ENCODE data around the gene ANKRD37. TPM values are rescaled to one million over a fixed set of nuclear protein-coding genes. Genes with fewer than 3 reads are reported as not detected.

Gene ANKRD37
- total and polyA plus RNA-seq, 2 of the 8 experiments (the other 6 are each of a cell fraction or from before 2014, with no cell fraction given) = 2.8 to 3.4 TPM

- no peak for TF ChIP-seq RNF2 (IDR thresholded peaks at IDR 0.05; ENCODE audit: borderline replicate concordance, low read depth, low read length, missing control alignments, poor library complexity, severe bottlenecking)
- TF ChIP-seq ATF2 (IDR thresholded peaks at IDR 0.05; ENCODE audit: low read length) = peak; percentile 88
- TF ChIP-seq TEAD4 (IDR thresholded peaks at IDR 0.05; ENCODE audit: low read depth, low read length) = no peak
- TF ChIP-seq SIX5 (IDR thresholded peaks at IDR 0.05; ENCODE audit: low read depth, low read length) = peak; percentile 98
- no peak for TF ChIP-seq TBP (IDR thresholded peaks at IDR 0.05; ENCODE audit: low read depth, low read length)
- TF ChIP-seq CREB1 (IDR thresholded peaks at IDR 0.05) = peak; percentile 98
- TF ChIP-seq JUND (IDR thresholded peaks at IDR 0.05; ENCODE audit: low read length) = peak; percentile 99
- TF ChIP-seq SRF (IDR thresholded peaks at IDR 0.05; ENCODE audit: low read depth, low read length) = no peak
- TF ChIP-seq SP4 (IDR thresholded peaks at IDR 0.05; ENCODE audit: low read length) = peak; percentile 63; the same call in 1 of the 2 replicates
- 0 out of 2 replicates have a peak, but pooled peaks have one; percentile 66 for TF ChIP-seq TCF12 (IDR thresholded peaks at IDR 0.05; ENCODE audit: low read depth, low read length)
- TF ChIP-seq SP2 (IDR thresholded peaks at IDR 0.05; ENCODE audit: low read length) = no peak
- TF ChIP-seq EP300 (IDR thresholded peaks at IDR 0.05; ENCODE audit: borderline replicate concordance in 1 of 2, low read depth in 2 of 2, low read length in 2 of 2) = peak in 1 of 2 experiments; percentile 99; a peak in 2 of 3 replicates
- peak; percentile 44 for TF ChIP-seq CTBP2 (IDR thresholded peaks at IDR 0.05; ENCODE audit: borderline replicate concordance, insufficient read depth, insufficient read length, low read length)
- TF ChIP-seq POU5F1 (IDR thresholded peaks at IDR 0.05; ENCODE audit: low read depth, low read length) = no peak
- TF ChIP-seq MAX (IDR thresholded peaks at IDR 0.05) = peak; percentile 83
- peak; percentile 64 for TF ChIP-seq PHF8 (conservative IDR thresholded peaks at IDR 0.05; ENCODE audit: low read depth, low read length)
- TF ChIP-seq HDAC2 (IDR thresholded peaks at IDR 0.05; ENCODE audit: borderline replicate concordance in 1 of 2, low read depth in 2 of 2, low read length in 2 of 2) = peak in 1 of 2 experiments; percentile 91; a peak in 2 of 4 replicates
- no peak for TF ChIP-seq CBX5 (IDR thresholded peaks at IDR 0.05; ENCODE audit: low read depth, low read length)
These were observed 29.2 kb downstream of the ANKRD37 start, which contains the start of gene UFSP2 (continued) for GRCh38 chr4:185425647-185426352.

All from H1 (cell line).